ENCODE data around the gene AHNAK.

The AHNAK gene

DNA sequence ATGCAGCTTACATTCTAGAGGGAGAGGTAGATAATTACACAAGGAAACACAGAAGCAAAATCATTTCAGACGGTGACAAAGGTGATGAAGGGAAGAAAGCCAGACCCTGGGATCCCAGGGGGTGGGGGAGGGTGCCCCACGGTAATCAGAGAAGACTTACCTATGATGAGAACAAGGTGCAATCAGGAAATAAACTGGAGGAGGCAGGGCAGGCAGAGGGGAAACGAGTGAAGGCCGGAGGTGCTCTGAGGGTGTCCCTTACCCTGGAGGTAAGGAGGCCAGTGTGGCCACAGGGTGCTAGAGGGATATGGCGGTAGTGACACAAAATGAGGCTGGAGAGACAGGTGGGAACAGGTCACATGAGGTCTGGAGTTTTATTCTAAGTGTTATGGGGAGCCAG, 141.7 kb downstream of the AHNAK start:
- DNase-seq (ENCODE audit: low spot score) = no peak

DNA sequence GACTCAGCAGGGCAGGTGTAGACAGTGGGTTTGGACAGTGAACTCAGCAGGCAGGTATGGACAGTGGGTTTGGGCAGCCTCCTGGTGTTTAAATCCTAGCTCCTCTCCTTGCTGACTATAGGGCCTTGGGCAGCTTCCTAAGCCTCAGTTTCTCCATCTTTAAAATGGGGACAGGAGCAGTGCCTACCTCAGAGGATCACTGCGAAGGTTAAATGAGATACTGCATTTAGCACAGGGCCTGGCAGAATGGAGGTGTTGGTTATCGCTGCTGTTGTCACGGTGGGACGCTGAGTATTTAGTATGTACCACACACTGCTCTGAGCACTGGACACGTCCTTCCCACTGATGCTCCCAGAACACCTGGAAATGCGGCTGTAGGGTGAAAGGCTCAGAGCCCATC, 142.2 kb downstream of the AHNAK start:
- no peak for DNase-seq (ENCODE audit: low spot score)

DNA sequence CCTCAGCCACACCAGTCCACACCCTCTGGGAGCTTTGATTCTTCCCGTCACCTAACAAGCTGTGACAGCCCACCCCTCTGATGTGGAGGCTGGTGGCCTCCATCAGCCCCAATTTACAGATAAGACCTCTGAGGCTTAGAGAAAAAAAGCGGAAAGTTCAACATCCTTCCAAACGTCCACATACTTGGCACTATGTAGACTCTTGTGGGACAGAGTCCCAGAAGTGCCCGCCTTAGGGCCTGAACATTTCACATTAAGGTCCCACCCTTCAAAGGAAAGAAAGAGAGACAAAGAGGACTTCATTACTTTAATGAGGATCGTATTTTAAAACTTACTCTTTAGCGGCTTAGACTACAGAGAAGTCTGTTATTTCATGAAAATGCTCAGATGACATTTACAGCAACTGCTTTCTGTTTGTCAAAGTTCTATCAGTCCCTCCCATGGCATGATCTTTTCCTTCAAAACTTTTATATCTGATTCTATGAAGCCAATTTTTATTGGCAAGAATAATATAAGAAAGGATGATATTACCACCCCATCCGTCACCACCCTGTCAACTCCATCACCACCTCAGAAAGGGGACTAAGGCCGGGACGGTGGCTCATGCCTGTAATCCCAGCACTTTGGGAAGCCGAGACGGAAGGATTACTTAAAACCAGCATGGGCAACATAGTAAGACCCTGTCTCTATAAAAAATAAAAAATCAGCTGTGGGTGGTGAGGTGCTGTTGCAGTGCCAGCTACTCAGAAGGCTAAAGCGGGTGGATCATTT, 143.5 kb downstream of the AHNAK start:
- DNase-seq (ENCODE audit: low spot score) = no peak

DNA sequence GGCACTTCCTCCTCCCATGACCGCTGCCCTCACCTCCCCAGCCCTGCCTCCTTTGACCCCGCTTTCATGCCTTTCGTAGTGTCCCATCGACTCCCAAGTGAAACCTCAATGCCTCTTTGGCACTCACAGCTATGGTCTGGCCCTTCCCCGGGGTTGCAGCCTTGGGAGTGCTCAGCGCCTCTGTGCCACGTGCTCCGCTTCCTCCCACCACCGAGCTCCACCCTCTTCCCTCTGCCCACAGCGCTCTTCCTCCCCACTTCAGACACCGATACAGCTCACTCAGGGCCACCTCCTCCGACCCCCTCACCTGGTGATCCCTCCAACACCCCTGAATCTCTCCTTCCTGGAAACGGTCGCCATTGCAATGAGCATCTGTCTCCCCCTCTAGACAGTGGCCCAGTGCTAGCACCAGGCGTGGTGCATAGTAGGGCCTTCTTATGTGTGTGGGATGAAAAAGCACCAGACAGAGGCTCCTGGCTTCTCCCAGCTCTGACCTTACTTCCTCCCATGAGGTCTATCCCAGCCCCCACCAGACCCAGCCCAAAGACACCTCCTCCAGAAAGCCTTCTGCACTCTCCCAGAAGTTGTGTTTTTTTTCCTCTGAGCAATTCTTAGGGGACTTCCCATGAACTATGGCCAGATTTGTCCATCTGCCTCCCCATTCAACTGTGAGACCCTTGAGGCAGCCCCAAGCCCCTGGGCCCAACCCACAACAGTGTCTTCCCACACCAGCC, 144.2 kb downstream of the AHNAK start:
- DNase-seq (ENCODE audit: low spot score) = peak; percentile 72

DNA sequence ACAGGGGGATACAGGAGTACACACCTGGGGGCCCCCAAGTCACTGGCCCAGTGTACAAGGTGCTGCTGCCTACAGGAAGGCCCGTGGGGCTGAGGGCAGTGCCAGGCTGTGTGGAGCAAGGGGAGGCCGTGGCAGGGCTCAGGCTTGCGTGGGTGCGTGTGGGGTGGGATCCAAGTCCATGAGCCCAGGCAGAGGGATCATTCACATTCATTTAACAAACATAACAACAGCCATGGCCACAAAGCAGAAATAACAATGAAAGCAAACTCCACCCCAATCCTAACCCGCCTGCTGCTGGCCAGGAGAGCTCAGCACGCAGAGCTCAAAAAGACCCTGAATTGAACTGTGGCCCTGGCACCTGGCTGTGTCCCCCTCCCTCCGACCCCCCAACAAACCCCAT, 144.8 kb downstream of the AHNAK start:
- DNase-seq (ENCODE audit: low spot score) = no peak

DNA sequence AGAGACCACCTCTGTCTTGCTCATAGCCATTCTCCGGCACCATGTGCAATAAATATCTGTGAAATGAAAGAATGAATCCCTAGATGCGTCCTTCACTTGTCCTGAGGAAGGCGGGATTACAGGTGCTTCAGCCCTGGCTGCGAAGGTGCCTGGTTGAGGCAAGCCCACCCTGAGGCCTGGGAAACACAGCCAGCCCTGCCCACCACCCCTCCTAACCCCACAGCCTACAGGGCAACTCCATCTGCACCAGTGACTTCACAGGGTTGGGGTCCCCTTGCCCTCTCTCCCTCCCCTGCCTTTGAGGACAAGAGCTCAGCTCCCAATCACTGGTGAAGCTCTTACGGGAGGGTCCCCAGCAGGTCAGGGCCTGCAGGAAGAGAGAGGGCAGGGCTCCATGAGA, 145.2 kb downstream of the AHNAK start:
- DNase-seq (ENCODE audit: low spot score) = no peak

DNA sequence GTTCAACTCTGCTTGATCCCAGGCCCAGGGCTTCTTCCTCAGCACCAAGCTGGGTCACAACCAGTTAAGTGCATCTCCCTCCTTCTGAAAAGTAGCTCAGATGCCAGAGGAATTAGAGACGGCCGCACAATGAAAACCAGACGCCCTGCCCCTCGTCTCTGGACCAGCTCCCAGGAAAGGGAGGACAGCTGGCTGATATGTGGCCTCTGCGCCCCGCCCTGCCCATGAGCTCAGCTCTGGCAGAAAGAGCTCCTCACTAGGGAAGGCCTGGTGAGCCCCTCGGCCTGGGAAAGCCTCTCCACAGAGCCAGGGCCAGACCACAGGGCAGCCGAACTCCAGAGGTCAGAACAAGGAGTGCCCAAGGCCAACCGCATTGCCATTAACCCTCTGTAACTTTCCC, 145.8 kb downstream of the AHNAK start:
- DNase-seq (ENCODE audit: low spot score) = peak; percentile 94

DNA sequence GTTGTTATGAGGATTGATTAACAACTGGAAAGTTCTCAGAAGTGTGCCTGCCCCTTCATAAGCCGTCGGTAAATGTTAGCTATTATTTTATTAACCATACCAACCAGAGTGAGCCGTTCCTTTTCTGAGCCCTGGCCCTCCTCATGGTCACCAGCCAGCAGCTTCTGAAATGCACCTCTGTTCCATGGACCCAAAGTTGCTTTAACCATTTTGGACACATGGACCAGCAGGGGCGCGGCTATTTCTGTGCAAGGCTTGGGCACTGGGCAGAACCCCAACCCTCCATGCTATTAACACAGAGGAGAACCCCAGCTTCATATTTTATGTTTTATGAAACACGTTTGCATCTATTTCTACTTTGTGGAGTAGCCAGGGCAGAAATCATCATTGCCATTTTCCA, 146.3 kb downstream of the AHNAK start:
- DNase-seq (ENCODE audit: low spot score) = no peak

DNA sequence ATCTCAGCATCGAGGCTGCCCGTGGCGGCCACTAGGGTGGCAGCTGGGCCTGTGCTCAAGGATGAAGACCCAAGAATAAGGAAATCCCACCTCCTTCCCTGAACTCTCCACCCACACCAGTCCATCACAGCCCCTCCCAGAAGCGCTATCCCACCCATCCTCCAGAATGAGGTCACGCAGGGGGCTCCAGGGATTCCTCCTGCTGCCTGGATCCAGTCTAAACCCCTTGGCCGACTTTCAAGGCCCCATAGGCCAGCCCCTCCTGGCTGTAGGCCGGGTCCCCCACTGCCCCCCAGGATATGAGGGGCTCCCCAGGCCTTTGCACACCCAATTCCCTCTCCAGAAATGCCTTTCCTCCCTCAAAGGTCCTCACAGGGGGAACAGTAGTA, 146.7 kb downstream of the AHNAK start:
- no peak for DNase-seq (ENCODE audit: low spot score)

DNA sequence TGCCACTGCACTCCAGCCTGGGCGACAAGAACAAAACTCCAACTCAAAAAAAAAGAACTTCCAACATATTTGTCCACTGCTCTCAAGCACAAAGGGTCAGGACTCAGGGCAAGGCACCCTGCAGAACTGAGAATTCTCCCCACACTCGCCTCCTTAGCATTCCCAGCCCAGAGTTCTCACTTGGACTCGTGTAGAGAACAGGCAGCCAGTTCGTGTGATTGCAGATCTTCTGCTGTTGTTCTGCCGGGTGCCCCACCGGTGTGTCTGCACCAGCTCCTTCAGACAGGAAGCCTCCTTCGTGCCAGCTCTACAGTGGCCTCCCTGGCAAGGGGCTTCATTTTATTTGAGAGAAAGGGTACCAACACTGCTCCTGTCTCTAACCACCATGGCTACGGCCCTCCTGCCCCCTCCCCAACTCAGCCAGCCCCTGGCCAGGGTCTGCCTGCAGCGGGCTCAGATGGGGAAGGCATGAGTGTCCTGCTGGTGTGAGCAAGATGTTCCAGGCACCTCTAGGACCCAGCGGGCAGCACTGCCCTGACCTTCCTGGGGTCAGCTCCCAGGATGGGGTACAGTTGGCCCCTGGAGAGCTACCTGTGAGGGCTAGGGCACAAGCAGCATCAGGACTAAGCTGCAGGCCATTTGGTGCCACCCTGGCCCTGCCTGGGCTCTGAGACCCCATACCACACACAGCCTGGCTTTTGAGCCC, 147.3 kb downstream of the AHNAK start:
- DNase-seq (ENCODE audit: low spot score) = no peak

DNA sequence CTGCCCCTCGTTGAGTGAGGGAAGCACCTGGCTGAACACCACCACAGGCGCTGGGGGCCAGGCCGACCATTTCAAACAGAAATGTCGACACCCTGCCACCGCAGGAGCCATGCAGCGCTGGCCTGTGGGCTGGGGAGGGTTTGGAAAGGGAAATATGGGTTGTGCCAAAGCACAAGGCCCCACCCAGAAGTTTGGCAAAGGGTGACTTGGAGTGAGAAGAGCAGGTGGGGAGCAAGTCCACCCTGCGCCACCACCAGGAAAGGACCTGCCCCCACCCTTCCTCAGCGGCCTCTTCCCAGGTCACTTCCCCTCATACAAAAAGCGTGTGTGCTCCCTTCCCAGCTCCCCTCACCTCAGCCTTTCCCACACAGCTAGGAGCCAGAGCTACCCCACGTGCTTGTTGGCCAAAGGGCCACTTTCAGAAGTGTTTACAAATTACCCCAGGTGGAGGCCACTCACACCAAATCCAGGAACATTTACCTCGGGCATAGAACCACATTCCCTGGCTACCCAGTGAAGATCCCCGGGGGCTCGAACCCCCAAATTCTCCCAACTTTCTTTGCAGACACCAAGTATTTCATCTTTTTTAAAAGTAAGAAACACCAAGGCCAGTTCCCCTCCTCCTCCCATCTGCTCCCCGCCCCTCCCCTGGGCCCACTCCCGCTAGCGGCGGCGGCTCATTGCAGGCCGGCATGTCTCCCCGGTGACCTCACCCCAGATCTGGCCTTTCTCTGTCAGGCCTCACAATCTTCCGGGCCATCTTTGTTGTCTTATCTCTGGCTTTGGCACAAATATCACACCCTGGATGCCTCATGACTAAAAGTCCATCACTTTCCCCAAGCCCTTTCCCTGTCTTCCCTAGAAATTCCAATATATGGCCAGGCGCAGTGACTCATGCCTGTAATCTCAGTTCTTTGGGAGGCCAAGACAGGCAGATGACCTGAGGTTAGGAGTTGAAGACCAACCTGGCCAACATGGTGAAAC, 148.3 kb downstream of the AHNAK start:
- peak; percentile 41 for DNase-seq (ENCODE audit: low spot score)

DNA sequence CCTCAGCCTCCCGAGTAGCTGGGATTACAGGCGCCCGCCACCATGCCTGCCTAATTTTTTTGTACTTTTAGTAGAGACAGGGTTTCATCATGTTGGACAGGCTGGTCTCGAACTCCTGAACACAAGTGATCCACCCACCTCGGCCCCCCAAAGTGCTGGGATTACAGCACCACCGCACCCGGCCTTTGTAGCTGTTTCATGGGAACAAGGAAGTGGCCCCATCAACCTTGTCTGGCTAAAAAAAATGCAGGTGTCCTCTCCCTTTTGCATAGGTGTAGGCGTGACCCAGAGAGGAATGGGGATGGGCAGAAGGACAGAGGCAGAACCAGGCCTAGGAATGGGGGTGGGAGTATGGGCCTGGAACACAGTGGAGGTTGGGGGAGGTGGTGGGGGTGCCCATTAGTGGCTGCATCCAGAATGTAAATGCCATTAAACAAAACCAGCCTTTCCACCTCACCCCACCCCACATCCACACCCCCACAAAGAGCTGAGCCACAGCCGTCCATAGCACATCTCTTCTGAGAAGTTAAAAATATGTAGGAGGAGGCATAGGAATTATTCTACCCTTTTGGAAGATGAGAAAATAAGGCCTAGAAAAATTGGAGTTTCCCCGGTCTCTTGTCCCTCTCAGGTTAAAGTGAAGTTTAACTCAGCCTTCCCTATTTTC, 150.6 kb downstream of the AHNAK start:
- no peak for DNase-seq (ENCODE audit: low spot score)

DNA sequence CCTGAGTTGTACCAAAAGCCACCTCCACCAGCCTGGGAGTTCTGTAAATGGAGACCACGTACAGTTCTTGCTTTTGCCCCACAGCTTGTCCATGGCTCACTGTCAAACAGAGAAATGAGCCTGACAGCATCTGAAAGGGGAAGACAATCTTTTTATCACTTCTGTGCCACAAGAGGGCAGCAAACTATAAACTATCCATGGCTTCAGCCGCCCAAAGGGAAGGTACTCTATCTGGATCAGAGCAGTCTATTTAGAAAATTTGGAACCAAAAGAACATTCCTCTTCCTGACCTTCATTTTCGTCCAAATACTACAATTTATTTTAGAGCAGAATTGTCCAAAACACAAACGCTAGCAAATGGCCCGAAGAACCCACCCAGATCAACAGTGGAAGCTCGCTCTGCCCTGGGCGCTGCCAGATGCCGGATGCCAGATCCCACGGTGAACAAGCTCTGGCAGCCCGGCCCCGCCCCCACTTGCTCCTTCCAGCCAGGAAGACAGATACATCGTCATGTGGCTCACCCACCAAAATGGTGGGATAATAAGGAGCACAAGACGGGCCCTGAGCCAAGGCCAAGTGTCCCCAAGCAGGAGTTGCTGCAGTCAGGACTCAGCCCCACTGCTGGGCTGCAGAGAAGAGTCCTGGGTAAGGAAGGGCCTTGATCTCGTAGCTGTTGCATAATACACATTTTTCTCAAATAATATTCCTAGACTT, 151.6 kb downstream of the AHNAK start:
- peak; percentile 75 for DNase-seq (ENCODE audit: low spot score)

DNA sequence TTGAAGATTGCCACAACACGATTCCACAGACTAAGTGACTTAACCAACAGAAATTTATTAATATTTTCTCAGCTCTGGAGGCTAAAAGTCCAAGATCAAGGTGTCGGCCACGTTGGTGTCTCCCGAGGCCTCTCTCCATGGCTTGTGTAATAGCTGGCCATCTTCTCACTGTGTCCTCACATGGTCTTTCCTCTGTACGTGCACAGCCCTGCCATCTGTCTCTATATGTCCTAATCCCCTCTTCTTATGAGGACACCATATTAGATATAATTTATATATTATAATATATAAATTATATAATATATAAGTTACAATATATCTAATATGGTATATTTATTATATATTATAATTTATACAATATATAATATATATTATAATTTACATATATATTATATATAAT, 152.9 kb downstream of the AHNAK start:
- no peak for DNase-seq (ENCODE audit: low spot score)

DNA sequence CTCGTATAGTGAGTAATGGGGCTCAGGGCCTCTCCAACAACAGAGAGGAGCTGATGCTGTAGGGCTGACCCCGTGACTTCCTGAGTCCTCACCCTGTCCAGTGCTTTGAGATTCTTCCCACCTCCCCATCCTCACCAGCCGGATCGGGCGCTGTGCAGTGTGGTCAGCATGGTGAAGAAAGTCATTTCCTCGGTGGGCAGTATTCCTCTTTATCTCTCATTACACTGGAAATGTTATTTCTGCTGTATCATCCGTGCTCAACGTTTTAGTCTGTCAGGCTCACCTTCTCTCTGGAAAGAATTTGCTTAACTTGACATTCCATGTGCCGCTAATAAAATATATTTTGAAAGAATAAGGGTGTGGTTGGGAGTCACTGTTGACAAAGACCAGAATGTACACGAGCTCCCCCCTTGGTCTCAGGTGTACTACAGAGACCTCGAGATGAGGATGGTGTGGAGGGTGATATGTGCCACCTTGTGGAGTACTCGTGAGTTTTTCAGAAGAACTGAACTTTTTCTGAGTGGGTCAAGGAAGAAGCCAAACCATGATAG, 153.5 kb downstream of the AHNAK start:
- DNase-seq (ENCODE audit: low spot score) = no peak

DNA sequence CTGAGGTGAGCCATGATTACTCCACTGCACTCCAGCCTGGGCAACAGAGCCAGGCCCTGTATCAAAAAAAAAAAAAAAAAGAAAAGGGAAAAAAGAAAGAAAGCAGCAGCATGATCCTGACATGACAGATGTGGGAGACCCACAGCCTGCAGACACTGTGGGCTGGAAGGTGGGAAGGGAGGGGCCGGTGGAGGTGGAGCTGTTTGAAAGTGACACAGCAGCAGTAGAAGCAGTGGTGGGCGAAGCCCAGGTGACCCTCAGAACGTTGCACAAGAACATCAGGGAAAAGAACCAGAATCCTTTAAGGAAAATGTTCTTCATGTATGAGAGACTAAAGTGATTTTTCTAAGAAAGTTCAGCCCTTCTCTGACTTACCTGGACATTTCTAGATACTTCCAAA, 154.1 kb downstream of the AHNAK start:
- DNase-seq (ENCODE audit: low spot score) = no peak

DNA sequence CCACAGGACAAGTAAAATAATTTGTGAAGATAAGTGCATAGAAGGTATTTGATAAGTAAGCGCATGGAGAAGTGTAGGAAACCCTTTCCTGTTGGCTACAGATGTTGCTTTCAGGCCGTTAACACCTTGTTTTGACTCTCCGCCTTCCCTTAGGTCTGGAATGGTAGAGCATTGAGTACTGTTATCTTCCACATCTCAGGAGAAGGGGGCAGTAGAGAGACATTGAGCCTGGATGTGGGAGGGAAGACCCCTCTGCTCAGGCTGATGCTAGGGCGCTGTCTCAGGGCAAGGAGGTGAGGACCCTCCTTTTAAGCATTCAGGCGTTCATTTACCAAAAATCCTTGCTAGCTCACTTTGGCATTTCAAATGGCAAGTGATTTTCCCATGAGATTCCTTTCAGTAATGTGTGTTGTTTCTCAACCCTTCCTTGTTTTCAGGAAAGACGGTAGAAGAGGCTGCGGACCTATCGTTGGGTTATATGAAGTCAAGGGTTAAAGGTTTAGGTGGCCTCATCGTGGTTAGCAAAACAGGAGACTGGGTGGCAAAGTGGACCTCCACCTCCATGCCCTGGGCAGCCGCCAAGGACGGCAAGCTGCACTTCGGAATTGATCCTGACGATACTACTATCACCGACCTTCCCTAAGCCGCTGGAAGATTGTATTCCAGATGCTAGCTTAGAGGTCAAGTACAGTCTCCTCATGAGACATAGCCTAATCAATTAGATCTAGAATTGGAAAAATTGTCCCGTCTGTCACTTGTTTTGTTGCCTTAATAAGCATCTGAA, 154.8 kb downstream of the AHNAK start:
- DNase-seq (ENCODE audit: low spot score) = no peak

DNA sequence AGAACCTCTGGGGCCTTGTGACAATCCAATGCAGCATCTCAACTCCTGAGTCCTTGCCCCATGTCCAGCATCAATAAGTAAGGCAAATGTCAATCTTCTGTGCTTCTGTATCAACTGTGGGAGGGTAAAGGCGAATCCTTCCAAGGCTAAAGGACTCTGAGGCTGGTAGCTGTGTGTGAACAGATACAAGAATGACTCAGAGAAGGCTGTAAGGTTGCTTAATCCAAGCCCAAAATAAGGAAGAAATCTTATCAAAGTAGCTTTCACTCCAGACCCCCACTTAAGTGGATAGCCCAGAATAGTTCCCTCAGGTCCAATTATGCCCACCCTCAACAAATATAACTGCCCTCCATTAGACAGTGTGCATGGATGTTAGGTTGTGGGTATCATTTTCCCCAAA, 155.9 kb downstream of the AHNAK start:
- DNase-seq (ENCODE audit: low spot score) = no peak

DNA sequence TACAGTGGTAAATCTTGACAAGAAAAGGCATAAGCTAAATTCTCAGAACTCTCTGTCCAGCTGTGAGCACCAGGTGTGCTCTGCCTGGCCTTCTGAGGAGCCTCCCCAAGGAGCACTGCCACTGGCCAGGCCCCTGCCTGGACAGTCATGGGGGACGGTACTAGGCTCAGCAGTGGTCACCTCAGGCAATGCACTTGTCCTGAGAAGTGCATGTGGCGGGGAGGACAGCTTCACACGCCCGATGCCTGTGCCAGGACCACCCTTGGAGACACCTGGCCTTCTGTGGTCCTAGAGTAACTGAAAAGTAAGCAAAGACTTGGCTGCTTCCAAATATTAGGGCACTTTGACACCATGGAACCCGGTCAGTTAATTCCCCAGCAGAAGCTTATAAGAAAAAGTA, 156.4 kb downstream of the AHNAK start:
- no peak for DNase-seq (ENCODE audit: low spot score)

DNA sequence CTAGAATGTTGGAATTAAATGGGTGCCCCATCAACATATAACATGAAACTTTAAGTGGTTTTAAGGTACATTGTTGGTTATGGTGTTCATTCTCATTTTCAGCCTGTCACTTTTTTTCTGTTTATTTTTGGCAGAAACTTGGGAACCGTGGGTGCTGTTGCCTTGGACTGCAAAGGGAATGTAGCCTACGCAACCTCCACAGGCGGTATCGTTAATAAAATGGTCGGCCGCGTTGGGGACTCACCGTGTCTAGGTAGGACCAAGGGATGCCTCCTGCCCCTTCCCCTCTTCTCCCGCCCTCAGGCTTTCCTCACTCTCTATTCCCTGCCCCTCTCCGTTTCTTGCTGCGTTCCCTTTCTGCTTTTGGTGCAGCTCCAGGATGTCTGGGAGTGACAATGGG, 157.6 kb downstream of the AHNAK start:
- no peak for DNase-seq (ENCODE audit: low spot score)
